IMR-90 (cell line): ENCODE results near the gene NPR2. TPM values are rescaled to one million over a fixed set of nuclear protein-coding genes. Genes with fewer than 3 reads are reported as not detected.

Experiments
- ATAC-seq: fragments of 200-7000 bp; cut with Tn5 transposase; 2 replicates; pipeline ENCODE4 v1.9.1; 2020; ENCODE audit warnings: low read depth, mild to moderate bottlenecking, moderate library complexity
- BruUV-seq: library from RNA; stranded (reverse); fragments of 400-500 nt; replicated peaks from 2 replicates; lab custom pipeline; 2021; lab: Mats Ljungman, UMichigan
- CTCF ChIA-PET: fragments of 300-600 bp; formaldehyde crosslinking; extraction: SDS; loops from one replicate; lab custom pipeline; 2021; ENCODE audit warnings: antibody characterized with exemption; lab: Yijun Ruan, JAX
- POLR2A ChIA-PET: fragments of 300-600 bp; sonication (Branson Sonifier 250); formaldehyde crosslinking; loops from one replicate; lab custom pipeline; 2022; ENCODE audit warnings: antibody characterized with exemption; ENCODE audit not compliant: unreplicated experiment; lab: Charles Lee
- DNase-seq: peaks from one replicate; pipeline ENCODE4 v3.0.0; 2013
- H2AFZ ChIP-seq: replicated peaks from 2 replicates; pipeline ENCODE3; 2013; ENCODE audit warnings: low read length, mild to moderate bottlenecking; ENCODE audit not compliant: poor library complexity
- H2AK5ac ChIP-seq: 2 replicates; pipeline ENCODE4 v1.6.1; 2013; ENCODE audit warnings: low read depth, low read length, inconsistent platforms
- H2AK9ac ChIP-seq: replicated peaks from 2 replicates; pipeline ENCODE3; 2013; ENCODE audit warnings: mild to moderate bottlenecking, low read depth, low read length, moderate library complexity; ENCODE audit not compliant: poor library complexity
- H2BK120ac ChIP-seq: 2 replicates; pipeline ENCODE4 v1.6.1; 2013; ENCODE audit warnings: low read depth, low read length, inconsistent platforms
- H2BK15ac ChIP-seq: 3 replicates; pipeline ENCODE4 v1.6.1; 2013; ENCODE audit warnings: low read depth, low read length, inconsistent platforms
- H2BK20ac ChIP-seq: 2 replicates; pipeline ENCODE4 v1.6.1; 2013; ENCODE audit warnings: low read depth, mild to moderate bottlenecking, inconsistent platforms, low read length, moderate library complexity
- H2BK5ac ChIP-seq: 2 replicates; pipeline ENCODE4 v1.6.1; 2013; ENCODE audit warnings: mild to moderate bottlenecking, low read depth, low read length, inconsistent platforms; ENCODE audit not compliant: poor library complexity, severe bottlenecking
- H3K14ac ChIP-seq: replicated peaks from 2 replicates; pipeline ENCODE4 v1.6.1; 2013; ENCODE audit warnings: low read depth, low read length, inconsistent platforms
- H3K18ac ChIP-seq: 2 replicates; pipeline ENCODE4 v1.6.1; 2013; ENCODE audit warnings: low read depth, low read length, control low read depth
- H3K23ac ChIP-seq: 2 replicates; pipeline ENCODE4 v1.6.1; 2013; ENCODE audit warnings: low read depth, low read length, inconsistent platforms
- H3K27ac ChIP-seq: 2 replicates; pipeline ENCODE4 v1.5.1; 2013; ENCODE audit warnings: mild to moderate bottlenecking, control low read depth, low read length; ENCODE audit not compliant: insufficient read depth
- H3K27me3 ChIP-seq: 2 replicates; pipeline ENCODE4 v1.6.1; 2013; ENCODE audit warnings: low read length; ENCODE audit not compliant: control insufficient read depth, insufficient read depth
- H3K36me3 ChIP-seq: 2 replicates; pipeline ENCODE4 v1.6.1; 2013; ENCODE audit warnings: low read length, mixed read lengths; ENCODE audit not compliant: control insufficient read depth, insufficient read depth
- H3K4ac ChIP-seq: 2 replicates; pipeline ENCODE4 v1.6.1; 2013; ENCODE audit warnings: low read depth, low read length, inconsistent platforms
- H3K4me1 ChIP-seq: 2 replicates; pipeline ENCODE4 v1.6.1; 2013; ENCODE audit warnings: low read length, mixed read lengths; ENCODE audit not compliant: control insufficient read depth, insufficient read depth
- H3K4me2 ChIP-seq: 2 replicates; pipeline ENCODE4 v1.6.1; 2013; ENCODE audit warnings: low read depth, mild to moderate bottlenecking, control low read depth, low read length, moderate library complexity
- H3K4me3 ChIP-seq: 2 replicates; pipeline ENCODE4 v1.5.1; 2013; ENCODE audit warnings: low read depth, mild to moderate bottlenecking, control low read depth, low read length, moderate library complexity; ENCODE audit not compliant: insufficient read depth
- H3K56ac ChIP-seq: 2 replicates; pipeline ENCODE4 v1.6.1; 2013; ENCODE audit warnings: low read length, inconsistent platforms; ENCODE audit not compliant: insufficient read depth; ENCODE audit errors: extremely low read depth
- H3K79me1 ChIP-seq, 2 experiments: 2 replicates each; pipeline ENCODE4 v1.6.1; 2013; ENCODE audit warnings: low read length in 2 of 2, inconsistent platforms in 1 of 2, low read depth in 1 of 2
- H3K9ac ChIP-seq: 2 replicates; pipeline ENCODE4 v1.6.1; 2013; ENCODE audit warnings: low read depth, low read length, control low read depth
- H3K9me1 ChIP-seq: 2 replicates; pipeline ENCODE4 v1.6.1; 2013; ENCODE audit warnings: low read length, inconsistent platforms; ENCODE audit not compliant: insufficient read depth
- H3K9me3 ChIP-seq: 2 replicates; pipeline ENCODE4 v1.6.1; 2013; ENCODE audit warnings: low read length; ENCODE audit not compliant: control insufficient read depth, insufficient read depth
- H4K20me1 ChIP-seq: 2 replicates; pipeline ENCODE4 v1.6.1; 2013; ENCODE audit warnings: low read length, inconsistent platforms; ENCODE audit not compliant: insufficient read depth
- H4K5ac ChIP-seq: 2 replicates; pipeline ENCODE4 v1.6.1; 2013; ENCODE audit warnings: mild to moderate bottlenecking, low read depth, low read length, control low read depth
- H4K8ac ChIP-seq, 2 experiments: 2 replicates each; pipeline ENCODE4 v1.6.1; 2013; ENCODE audit warnings: low read depth in 2 of 2, low read length in 2 of 2, control low read depth in 1 of 2, inconsistent platforms in 1 of 2
- H4K91ac ChIP-seq: 2 replicates; pipeline ENCODE4 v1.6.1; 2013; ENCODE audit warnings: low read depth, low read length, inconsistent platforms; ENCODE audit not compliant: insufficient read depth
- BHLHE40 ChIP-seq: fragments of 150-350 bp; IDR thresholded peaks from 2 replicates; pipeline ENCODE4 v1.6.1; 2016; ENCODE audit warnings: mild to moderate bottlenecking, low read depth, low read length
- CEBPB ChIP-seq: IDR thresholded peaks from 2 replicates; pipeline ENCODE4 v1.6.1; 2012; ENCODE audit warnings: low read depth, low read length, improper control_type of control experiment
- CHD1 ChIP-seq: IDR thresholded peaks from 2 replicates; pipeline ENCODE4 v1.6.1; 2012; ENCODE audit warnings: low read depth, low read length, improper control_type of control experiment
- ELK1 ChIP-seq: fragments of 150-350 bp; IDR thresholded peaks from 2 replicates; pipeline ENCODE4 v1.6.1; 2016; ENCODE audit warnings: low read depth, mild to moderate bottlenecking, low read length, moderate library complexity, borderline replicate concordance
- FOS ChIP-seq: fragments of 150-350 bp; IDR thresholded peaks from 2 replicates; pipeline ENCODE4 v1.6.1; 2016; ENCODE audit warnings: low read depth, low read length
- MAFK ChIP-seq: IDR thresholded peaks from 2 replicates; pipeline ENCODE4 v1.6.1; 2012; ENCODE audit warnings: low read depth, low read length, improper control_type of control experiment
- MAZ ChIP-seq: IDR thresholded peaks from 2 replicates; pipeline ENCODE4 v1.6.1; 2012; ENCODE audit warnings: low read depth, mild to moderate bottlenecking, low read length, improper control_type of control experiment, moderate library complexity, borderline replicate concordance
- MXI1 ChIP-seq: IDR thresholded peaks from 2 replicates; pipeline ENCODE4 v1.6.1; 2012; ENCODE audit warnings: low read depth, mild to moderate bottlenecking, low read length, moderate library complexity, borderline replicate concordance
- NFE2L2 ChIP-seq: fragments of 150-350 bp; IDR thresholded peaks from 2 replicates; pipeline ENCODE4 v1.6.1; 2016; ENCODE audit warnings: low read depth, mild to moderate bottlenecking, low read length
- POLR2A ChIP-seq: IDR thresholded peaks from 2 replicates; pipeline ENCODE4 v1.6.1; 2012; ENCODE audit warnings: mild to moderate bottlenecking, low read depth, low read length
- RAD21 ChIP-seq: IDR thresholded peaks from 2 replicates; pipeline ENCODE4 v1.6.1; 2012; ENCODE audit warnings: low read length, improper control_type of control experiment
- RCOR1 ChIP-seq: IDR thresholded peaks from 2 replicates; pipeline ENCODE4 v1.6.1; 2012; ENCODE audit warnings: mild to moderate bottlenecking, low read length, improper control_type of control experiment; ENCODE audit not compliant: insufficient replicate concordance
- RFX5 ChIP-seq: IDR thresholded peaks from 2 replicates; pipeline ENCODE4 v1.8.0; 2012; ENCODE audit warnings: low read depth, mild to moderate bottlenecking, low read length, moderate library complexity
- SMC3 ChIP-seq: fragments of 150-350 bp; IDR thresholded peaks from 2 replicates; pipeline ENCODE4 v1.6.1; 2016; ENCODE audit warnings: low read depth, mild to moderate bottlenecking, antibody characterized with exemption, low read length, moderate library complexity
- WGBS, 2 experiments: methylation state at CpG; one replicate each; pipeline versions ENCODE4 v1.1.5 to v1.1.7; 2013; ENCODE audit warnings: missing lambda C conversion rate in 2 of 2; ENCODE audit not compliant: insufficient read length in 1 of 2; ENCODE audit errors: extremely low coverage in 2 of 2; 5-methylcytosine and 5-hydroxymethylcytosine counted together
- dilution Hi-C: fragments of 300-500 bp; cut with HindIII; formaldehyde crosslinking; loops from one replicate; pipeline ENCODE4 v1.14.3; 2018; ENCODE audit warnings: low sequenced_read_pairs; ENCODE audit not compliant: unreplicated experiment
- in situ Hi-C: fragments of 300-500 bp; cut with MboI; formaldehyde crosslinking; loops from 3 replicates; pipeline ENCODE4 v1.14.3; 2019; ENCODE audit warnings: low sequenced_read_pairs, inconsistent platforms, mixed read lengths
- intact Hi-C: fragments of 100-400 bp; cut with micrococcal nuclease; formaldehyde crosslinking; loops from 2 replicates; pipeline ENCODE4 v1.10.0; 2022
- polyA plus RNA-seq, 3 experiments: library from polyadenylated mRNA; depleted of rRNA; stranded (reverse); fragments of >200 nt; gene quantifications; 2 replicates each; pipeline ENCODE4 v1.2.3, GENCODE V29; 2012; ENCODE audit warnings: low replicate concordance in 1 of 3
- total RNA-seq: library from RNA; depleted of rRNA; stranded (reverse); fragments of >200 nt; gene quantifications from 2 replicates; pipeline ENCODE4 v1.2.3, GENCODE V29; 2012
- TF ChIP-seq, protein P1 (sequence below): fragments of 150-350 bp; IDR thresholded peaks from 2 replicates; pipeline ENCODE4 v1.6.1; 2017; ENCODE audit warnings: mild to moderate bottlenecking, antibody characterized with exemption, low read length, low read depth
- TF ChIP-seq, protein P2 (sequence below): conservative IDR thresholded peaks from 2 replicates; pipeline ENCODE4 v1.5.1; 2012; ENCODE audit warnings: mild to moderate bottlenecking, low read depth, low read length, improper control_type of control experiment

Gene NPR2
- total and polyA plus RNA-seq, 2 of the 4 experiments (the other 2 are of a cell fraction), result 5.2 to 35.7 TPM

GRCh38 chr9:35835766-35836165 lies 44.4 kb downstream of the NPR2 start:
- Histone ChIP-seq H2AFZ (no peak overlapping the region), H2BK120ac (no peak overlapping the region), H4K20me1 (no peaks in the 10 kb centered on the region), H3K23ac (no peak overlapping the region), H4K5ac (no peak overlapping the region), H3K4me3 (no peak overlapping the region), H3K27me3 (no peaks in the 10 kb centered on the region), H3K14ac (no peak overlapping the region), H3K9me3 (no peaks in the 10 kb centered on the region), H3K9me1 (peaks cover 6% of the 10 kb centered on the region; the same call in 1 of the 2 replicates), H3K4ac (no peak overlapping the region), H4K91ac (no peak overlapping the region), H2BK5ac (no peak overlapping the region), H2AK9ac (no peak overlapping the region), H2BK20ac (no peak overlapping the region), H3K4me2 (no peak overlapping the region), H3K27ac (no peak overlapping the region), H3K4me1 (no peaks in the 10 kb centered on the region), H3K36me3 (no peaks in the 10 kb centered on the region), H3K79me1 (peaks cover 0 to 4% of the 10 kb centered on the region in 2 experiments; a peak in 2 of 4 replicates), H4K8ac (no peak overlapping the region), H3K9ac (no peak overlapping the region), H2BK15ac (no peak overlapping the region), H2AK5ac (no peak overlapping the region), H3K18ac (no peak overlapping the region), H3K56ac (no peak overlapping the region)
- dilution Hi-C loops (no loop called here), in situ Hi-C loops (no loop called here), intact Hi-C loops (no loop called here)
- CTCF ChIA-PET, result interaction anchor here (1.1 to 1.2 kb wide), 2 partner anchors 9 to 15 kb away, joined by 3 to 4 read pairs; no protein-coding TSS in a partner anchor
- TF ChIP-seq RAD21 (no peak), BHLHE40 (no peak), RCOR1 (no peak), FOS (no peak), RFX5 (no peak), SMC3 (no peak), MXI1 (no peak), MAFK (no peak), POLR2A (no peak), ELK1 (no peak), CEBPB (no peak), MAZ (no peak), NFE2L2 (no peak), CHD1 (no peak)
- TF ChIP-seq, protein P1, sequence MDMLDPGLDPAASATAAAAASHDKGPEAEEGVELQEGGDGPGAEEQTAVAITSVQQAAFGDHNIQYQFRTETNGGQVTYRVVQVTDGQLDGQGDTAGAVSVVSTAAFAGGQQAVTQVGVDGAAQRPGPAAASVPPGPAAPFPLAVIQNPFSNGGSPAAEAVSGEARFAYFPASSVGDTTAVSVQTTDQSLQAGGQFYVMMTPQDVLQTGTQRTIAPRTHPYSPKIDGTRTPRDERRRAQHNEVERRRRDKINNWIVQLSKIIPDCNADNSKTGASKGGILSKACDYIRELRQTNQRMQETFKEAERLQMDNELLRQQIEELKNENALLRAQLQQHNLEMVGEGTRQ, result no peak
- TF ChIP-seq, protein P2, sequence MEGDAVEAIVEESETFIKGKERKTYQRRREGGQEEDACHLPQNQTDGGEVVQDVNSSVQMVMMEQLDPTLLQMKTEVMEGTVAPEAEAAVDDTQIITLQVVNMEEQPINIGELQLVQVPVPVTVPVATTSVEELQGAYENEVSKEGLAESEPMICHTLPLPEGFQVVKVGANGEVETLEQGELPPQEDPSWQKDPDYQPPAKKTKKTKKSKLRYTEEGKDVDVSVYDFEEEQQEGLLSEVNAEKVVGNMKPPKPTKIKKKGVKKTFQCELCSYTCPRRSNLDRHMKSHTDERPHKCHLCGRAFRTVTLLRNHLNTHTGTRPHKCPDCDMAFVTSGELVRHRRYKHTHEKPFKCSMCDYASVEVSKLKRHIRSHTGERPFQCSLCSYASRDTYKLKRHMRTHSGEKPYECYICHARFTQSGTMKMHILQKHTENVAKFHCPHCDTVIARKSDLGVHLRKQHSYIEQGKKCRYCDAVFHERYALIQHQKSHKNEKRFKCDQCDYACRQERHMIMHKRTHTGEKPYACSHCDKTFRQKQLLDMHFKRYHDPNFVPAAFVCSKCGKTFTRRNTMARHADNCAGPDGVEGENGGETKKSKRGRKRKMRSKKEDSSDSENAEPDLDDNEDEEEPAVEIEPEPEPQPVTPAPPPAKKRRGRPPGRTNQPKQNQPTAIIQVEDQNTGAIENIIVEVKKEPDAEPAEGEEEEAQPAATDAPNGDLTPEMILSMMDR, result no peak
- 94% methylated on average over 2 of the region's 2 CpGs; no CpG with 5 or more reads in 1 of the 2 experiments for WGBS, 2 experiments
- DNase-seq (no peak), ATAC-seq (no peak)
- POLR2A ChIA-PET, result no interaction called here
- BruUV-seq, result no TSS peak
